GM12873 (cell line): ENCODE measurements around the gene FGF12.

Experiments used
- CTCF ChIP-seq: IDR thresholded peaks from 2 replicates; pipeline ENCODE4 v1.5.1; 2012; ENCODE audit warnings: low read depth, mild to moderate bottlenecking, moderate library complexity, low read length, control low read depth; ENCODE audit not compliant: insufficient read depth; ENCODE audit errors: missing control alignments

FGF12 gene

GRCh38 chr3:192258721-192259120 lies 468.6 kb downstream of the FGF12 start:
- TF ChIP-seq CTCF: no peak

GRCh38 chr3:192255839-192256238 lies 471.5 kb downstream of the FGF12 start:
- no peak for TF ChIP-seq CTCF

- TF ChIP-seq CTCF: no peak
Observed at GRCh38 chr3:192253138-192253887, 474.0 kb downstream of the FGF12 start.

- TF ChIP-seq CTCF: no peak
Observed at GRCh38 chr3:192249516-192249915, 477.8 kb downstream of the FGF12 start.

GRCh38 chr3:192246847-192247559 lies 480.3 kb downstream of the FGF12 start:
- TF ChIP-seq CTCF: no peak

- no peak for TF ChIP-seq CTCF
Observed at GRCh38 chr3:192244591-192244990, 482.8 kb downstream of the FGF12 start.

- TF ChIP-seq CTCF: no peak
Observed at GRCh38 chr3:192239956-192240355, 487.4 kb downstream of the FGF12 start.
